ENCODE results near the gene CADPS.

DNA sequence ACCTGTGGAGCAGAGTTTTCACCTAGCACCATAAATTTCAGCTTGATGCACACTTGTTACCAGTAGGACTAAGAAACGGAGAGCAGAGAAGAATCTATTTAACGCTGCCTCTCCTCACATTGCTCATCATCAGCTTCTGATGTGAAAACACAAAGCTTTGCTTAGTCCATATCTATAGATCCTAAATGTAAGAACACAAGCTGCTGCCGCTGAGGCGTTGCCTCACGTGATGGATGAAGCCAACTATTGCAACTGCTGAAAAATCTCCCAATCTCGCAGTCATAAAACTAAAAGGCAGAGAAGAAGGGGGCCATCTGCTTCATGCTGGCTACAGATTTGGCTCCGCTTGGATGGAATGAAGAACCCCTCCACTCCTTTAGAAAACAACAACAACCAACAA is 42.7 kb downstream of the CADPS start:
- TF ChIP-seq SUZ12 (IDR thresholded peaks at IDR 0.05; ENCODE audit: extremely low read depth, insufficient read depth, insufficient read length) (no peak), ZNF274 (IDR thresholded peaks at IDR 0.05; ENCODE audit: low read depth, low read length) (no peak)
